ENCODE data around the gene TMEM33.

- TF ChIP-seq SUZ12 (IDR thresholded peaks at IDR 0.05; ENCODE audit: extremely low read depth, insufficient read depth, insufficient read length) (no peak), ZNF274 (IDR thresholded peaks at IDR 0.05; ENCODE audit: low read depth, low read length) (no peak)
Observed at GRCh38 chr4:41934901-41935651, at the start of gene TMEM33.

All from NT2/D1 (cell line).